ENCODE results near the gene NEU1.

DNA sequence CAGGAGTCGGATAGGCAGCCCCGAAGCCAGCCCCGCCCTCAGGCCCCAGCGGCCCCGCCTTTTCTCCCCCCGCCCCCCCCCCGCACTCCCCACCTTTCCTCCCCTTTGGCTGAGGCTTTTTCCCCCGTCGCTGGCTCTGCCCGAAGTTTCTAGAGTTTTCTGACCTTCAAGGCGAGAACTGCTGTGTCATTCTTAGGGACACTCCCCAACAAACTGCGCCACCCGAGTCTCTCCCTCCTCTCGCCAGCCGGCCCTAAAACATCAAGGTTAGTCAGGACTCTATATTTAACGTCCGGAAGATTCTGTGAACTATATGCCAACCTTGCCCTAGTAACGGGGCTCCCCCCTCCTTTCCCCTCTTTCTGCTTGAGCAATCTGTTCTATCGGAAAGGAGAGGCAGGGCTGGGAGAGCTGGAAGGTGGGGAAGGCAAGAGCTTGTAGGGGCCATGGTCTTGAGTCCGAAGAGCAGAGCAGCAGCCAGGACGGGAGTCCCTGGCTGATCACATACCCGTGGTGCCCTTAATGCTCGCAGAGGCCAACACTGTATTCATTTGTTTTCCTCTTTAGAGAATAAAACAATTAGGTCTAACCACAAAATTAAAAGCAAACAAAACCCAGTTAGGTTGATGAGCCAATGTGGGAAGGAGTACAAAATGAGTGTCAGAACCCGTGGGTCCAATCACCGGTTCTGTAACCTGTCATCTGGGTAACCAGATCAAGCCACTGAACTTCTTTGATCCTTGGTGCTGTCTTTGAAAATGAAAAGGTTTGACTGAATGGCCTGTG, 40.4 kb downstream of the NEU1 start:
- TF ChIP-seq, protein P1, sequence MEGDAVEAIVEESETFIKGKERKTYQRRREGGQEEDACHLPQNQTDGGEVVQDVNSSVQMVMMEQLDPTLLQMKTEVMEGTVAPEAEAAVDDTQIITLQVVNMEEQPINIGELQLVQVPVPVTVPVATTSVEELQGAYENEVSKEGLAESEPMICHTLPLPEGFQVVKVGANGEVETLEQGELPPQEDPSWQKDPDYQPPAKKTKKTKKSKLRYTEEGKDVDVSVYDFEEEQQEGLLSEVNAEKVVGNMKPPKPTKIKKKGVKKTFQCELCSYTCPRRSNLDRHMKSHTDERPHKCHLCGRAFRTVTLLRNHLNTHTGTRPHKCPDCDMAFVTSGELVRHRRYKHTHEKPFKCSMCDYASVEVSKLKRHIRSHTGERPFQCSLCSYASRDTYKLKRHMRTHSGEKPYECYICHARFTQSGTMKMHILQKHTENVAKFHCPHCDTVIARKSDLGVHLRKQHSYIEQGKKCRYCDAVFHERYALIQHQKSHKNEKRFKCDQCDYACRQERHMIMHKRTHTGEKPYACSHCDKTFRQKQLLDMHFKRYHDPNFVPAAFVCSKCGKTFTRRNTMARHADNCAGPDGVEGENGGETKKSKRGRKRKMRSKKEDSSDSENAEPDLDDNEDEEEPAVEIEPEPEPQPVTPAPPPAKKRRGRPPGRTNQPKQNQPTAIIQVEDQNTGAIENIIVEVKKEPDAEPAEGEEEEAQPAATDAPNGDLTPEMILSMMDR (IDR thresholded peaks at IDR 0.05): no peak
- no peak for TF ChIP-seq ZBTB33 (IDR thresholded peaks at IDR 0.05; ENCODE audit: borderline replicate concordance, low read depth)
- TF ChIP-seq SIN3A (IDR thresholded peaks at IDR 0.05; ENCODE audit: borderline replicate concordance, low read depth, low read length): no peak
- no peak for TF ChIP-seq SMC3 (IDR thresholded peaks at IDR 0.05; ENCODE audit: low read depth, low read length)
- TF ChIP-seq EZH2phosphoT487 (IDR thresholded peaks at IDR 0.05; ENCODE audit: borderline replicate concordance, low read depth): no peak
- TF ChIP-seq, protein P2, sequence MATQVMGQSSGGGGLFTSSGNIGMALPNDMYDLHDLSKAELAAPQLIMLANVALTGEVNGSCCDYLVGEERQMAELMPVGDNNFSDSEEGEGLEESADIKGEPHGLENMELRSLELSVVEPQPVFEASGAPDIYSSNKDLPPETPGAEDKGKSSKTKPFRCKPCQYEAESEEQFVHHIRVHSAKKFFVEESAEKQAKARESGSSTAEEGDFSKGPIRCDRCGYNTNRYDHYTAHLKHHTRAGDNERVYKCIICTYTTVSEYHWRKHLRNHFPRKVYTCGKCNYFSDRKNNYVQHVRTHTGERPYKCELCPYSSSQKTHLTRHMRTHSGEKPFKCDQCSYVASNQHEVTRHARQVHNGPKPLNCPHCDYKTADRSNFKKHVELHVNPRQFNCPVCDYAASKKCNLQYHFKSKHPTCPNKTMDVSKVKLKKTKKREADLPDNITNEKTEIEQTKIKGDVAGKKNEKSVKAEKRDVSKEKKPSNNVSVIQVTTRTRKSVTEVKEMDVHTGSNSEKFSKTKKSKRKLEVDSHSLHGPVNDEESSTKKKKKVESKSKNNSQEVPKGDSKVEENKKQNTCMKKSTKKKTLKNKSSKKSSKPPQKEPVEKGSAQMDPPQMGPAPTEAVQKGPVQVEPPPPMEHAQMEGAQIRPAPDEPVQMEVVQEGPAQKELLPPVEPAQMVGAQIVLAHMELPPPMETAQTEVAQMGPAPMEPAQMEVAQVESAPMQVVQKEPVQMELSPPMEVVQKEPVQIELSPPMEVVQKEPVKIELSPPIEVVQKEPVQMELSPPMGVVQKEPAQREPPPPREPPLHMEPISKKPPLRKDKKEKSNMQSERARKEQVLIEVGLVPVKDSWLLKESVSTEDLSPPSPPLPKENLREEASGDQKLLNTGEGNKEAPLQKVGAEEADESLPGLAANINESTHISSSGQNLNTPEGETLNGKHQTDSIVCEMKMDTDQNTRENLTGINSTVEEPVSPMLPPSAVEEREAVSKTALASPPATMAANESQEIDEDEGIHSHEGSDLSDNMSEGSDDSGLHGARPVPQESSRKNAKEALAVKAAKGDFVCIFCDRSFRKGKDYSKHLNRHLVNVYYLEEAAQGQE (IDR thresholded peaks at IDR 0.05; ENCODE audit: low read depth, low read length): no peak
- no peak for TF ChIP-seq CHD2 (IDR thresholded peaks at IDR 0.05; ENCODE audit: low read length, partially characterized antibody)
- no peak for TF ChIP-seq TCF12 (IDR thresholded peaks at IDR 0.05)
- no peak for TF ChIP-seq POLR2AphosphoS5 (IDR thresholded peaks at IDR 0.05; ENCODE audit: low read depth, low read length)
- no peak for TF ChIP-seq RAD21 (IDR thresholded peaks at IDR 0.05; ENCODE audit: low read length)
